HG03432 (cell line): ENCODE data around the gene EFNB2.

Experiments used
- ATAC-seq: cut with Tn5 transposase; IDR thresholded peaks from one replicate; pipeline ENCODE4 v1.9.1; 2021; ENCODE audit warnings: mild to moderate bottlenecking, moderate library complexity; ENCODE audit not compliant: unreplicated experiment

Gene EFNB2

GRCh38 chr13:106503730-106504453 is 31.6 kb downstream of the EFNB2 start:
- no peak for ATAC-seq

DNA sequence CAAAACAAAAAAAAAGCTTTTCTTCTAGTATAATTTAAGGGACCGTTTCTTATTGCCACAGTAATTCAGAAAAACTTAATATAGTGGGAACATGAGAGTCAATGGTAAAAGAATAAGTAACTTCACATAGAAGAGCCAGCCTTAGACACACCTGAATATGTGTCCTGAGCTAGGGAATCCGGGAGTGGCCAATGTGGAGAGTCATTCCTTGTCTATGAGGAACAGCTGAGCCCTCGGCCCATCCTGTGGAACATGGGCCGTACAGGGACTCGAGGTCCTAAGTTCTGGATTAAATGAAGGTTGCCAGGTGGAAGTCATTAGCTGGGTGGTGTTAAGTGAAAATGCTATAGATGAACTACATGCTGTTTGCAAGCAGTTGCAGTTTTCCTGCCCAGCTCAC is 32.2 kb downstream of the EFNB2 start:
- no peak for ATAC-seq

GRCh38 chr13:106500445-106500844 is 35.0 kb downstream of the EFNB2 start:
- no peak for ATAC-seq

GRCh38 chr13:106499896-106500295 is 35.6 kb downstream of the EFNB2 start:
- peak; percentile 88 for ATAC-seq

DNA sequence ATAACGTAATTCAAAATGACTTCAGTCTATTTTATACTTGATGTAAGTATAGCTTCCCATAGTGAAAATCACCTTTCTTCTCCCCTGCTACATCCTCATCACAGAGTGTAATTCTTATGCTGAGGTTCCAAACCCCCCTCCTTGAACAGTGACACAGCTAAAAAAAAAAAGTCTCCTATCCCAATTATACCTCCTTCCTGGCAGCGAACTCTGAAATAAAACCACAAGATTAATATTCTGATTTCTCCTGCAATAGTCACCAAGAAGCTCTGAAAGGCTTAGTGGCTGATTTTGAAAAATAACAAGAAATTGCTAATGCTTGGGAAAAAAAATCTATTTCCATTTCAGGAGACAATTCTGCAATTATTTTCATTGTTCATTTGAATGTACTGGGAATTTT is 36.3 kb downstream of the EFNB2 start:
- no peak for ATAC-seq

- no peak for ATAC-seq
Observed at GRCh38 chr13:106498571-106498970, 36.9 kb downstream of the EFNB2 start.

DNA sequence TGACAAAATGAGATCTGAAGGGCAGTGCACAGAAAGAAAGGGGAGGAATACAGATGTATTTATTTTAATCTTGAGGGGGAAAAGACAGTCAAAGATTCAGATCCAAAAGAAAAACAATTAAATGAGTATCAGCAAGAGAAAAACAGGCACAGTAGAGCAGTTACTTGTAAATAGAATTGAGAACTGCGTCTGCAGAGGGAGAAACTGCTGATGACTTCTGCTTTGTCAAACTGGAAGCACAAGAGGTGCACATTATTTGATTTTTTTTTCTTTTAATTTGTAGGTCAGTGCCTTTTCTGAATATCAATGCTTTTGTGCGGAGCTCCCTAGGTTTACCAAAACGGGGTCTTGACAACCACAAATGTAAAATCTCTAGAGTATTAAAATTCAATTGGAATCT is 37.3 kb downstream of the EFNB2 start:
- ATAC-seq, result no peak

DNA sequence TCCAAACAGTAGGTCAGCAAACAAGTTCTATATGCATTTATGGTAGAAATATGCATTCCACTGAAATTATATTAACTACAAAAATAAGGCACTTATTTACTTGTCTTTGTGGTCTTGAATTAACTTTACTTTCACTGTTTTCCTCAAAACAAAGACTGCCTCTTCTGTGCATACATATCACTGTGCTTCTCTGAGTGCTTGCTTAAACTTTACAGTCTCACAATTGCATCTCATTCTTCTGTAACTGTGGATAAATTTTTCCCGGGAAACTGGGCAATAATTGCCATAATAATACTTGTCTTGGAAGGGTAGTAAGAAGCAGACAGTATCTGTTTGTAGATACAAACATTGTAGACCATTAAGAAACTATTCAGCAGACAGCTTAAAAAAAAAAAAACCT is 38.4 kb downstream of the EFNB2 start:
- no peak for ATAC-seq

- ATAC-seq, result no peak
Observed at GRCh38 chr13:106496072-106496997, 39.1 kb downstream of the EFNB2 start.

GRCh38 chr13:106494936-106495335 is 40.5 kb downstream of the EFNB2 start:
- ATAC-seq, result no peak

GRCh38 chr13:106494506-106494905 is 41.0 kb downstream of the EFNB2 start:
- no peak for ATAC-seq

DNA sequence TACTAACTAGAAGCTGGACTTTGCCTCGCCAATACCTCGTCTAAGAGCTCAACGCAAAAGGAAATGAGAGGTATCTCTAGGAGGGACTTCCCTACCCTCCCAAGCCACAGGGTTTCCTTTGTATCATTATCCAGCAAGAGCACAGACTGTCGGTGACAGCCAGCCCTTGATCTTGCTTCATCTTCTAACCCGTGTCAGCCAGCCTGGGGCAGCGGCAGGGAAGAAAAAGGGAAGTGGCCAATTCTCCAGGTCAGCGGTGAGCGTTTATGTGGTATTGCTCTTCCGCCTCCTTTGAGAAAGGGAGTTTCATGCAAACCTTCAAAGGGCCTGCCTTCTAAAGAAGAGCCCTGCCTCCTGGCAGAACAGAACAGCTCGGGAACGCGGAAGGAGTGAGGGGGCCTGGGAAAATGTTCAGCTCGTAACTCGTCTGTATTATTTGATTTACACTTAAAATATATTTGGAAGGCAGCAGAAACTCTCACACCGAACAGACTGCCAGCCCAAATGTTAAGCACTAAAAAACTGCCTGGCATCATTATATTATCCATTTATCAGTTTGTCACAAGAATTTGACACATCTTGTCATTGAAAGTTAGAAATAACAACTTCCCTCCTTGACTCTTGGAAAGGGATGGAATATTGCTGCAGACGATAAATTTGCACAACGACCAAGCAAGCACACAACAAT is 41.8 kb downstream of the EFNB2 start:
- peak; percentile 85 for ATAC-seq

- no peak for ATAC-seq
Observed at GRCh38 chr13:106492588-106493475, 42.6 kb downstream of the EFNB2 start.

- ATAC-seq, result no peak
Observed at GRCh38 chr13:106491928-106492587, 43.4 kb downstream of the EFNB2 start.

DNA sequence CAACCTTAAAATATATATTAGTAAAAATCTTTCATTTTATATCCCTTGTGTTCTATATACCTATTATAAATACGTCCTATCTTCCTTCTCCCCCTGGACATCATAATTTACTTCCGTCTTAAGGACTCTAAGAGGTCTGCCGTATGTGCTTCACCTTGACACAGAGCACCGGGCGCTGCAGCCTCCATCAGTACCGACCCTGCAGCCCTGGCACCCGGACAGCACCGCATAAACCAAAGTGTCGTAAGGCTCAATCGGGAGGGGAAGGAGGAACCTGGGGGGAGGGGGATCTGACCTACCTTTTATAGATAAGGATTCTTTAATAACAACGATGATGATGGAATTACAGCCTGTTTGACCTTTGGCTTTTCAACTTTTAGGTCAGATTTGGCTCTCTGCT is 44.0 kb downstream of the EFNB2 start:
- ATAC-seq, result no peak

DNA sequence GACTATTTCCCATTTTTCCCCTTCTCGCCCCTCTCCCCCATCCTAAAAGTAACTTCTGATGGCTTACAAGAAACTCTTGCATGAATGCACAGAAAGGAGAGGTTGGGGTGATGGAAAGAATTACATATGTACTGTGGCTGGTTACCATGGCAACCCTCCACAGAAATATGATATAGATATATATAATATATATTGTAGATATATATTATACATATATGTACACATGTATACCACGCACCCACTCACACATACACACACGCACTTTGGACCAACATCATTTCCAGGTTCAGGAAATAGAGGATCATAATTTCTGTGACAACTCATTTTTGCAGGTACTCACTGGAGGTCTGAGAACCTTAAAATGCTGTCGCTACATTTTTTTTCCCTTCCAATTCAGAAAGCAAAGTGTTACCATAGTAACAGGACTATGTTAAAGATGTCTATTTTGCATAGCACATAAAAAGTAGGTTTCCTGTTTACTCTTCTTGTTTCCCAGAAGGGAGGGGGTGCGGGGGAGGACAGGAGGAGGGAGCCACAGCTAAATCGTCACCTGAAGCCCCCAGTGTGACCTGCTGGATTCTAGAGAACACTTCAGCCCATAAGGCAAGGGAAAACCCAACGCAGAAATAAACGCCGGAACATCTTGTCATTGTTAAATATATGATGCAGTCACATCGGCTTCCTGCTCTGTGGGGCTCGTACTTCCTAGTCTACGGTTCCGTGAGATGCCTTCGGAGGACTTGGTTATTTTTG is 44.7 kb downstream of the EFNB2 start:
- no peak for ATAC-seq

DNA sequence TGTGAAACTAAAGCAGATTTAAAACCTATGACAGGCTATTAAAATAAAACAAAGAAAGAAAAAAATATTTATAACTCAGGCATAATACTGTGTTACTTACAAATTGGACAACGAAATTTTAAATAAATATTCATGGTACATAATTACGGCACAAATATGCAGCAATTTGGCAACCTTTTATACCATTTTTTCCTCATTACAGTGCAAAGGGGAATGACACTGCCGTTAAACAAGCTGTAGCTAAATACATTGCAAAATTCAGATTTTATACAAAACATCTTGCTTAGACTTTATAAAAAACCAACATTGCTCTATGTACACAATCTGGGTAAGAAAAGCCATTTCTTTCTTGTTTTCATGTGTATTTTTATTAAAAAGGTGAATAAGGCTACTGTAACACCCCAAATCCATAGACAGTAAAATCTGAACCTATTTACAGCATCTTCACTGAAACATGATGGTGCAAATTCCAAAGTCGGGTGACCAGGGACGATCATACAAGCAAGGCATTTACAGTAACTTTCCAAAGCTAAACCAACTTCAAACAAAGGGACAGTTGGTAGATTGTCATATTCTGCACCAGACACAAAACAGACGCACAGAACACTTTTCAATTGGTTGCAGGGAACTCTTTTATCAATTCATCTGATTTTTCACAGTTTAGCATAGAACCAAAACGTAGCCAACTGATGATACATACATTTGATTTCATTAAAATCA is 45.5 kb downstream of the EFNB2 start:
- ATAC-seq, result no peak

DNA sequence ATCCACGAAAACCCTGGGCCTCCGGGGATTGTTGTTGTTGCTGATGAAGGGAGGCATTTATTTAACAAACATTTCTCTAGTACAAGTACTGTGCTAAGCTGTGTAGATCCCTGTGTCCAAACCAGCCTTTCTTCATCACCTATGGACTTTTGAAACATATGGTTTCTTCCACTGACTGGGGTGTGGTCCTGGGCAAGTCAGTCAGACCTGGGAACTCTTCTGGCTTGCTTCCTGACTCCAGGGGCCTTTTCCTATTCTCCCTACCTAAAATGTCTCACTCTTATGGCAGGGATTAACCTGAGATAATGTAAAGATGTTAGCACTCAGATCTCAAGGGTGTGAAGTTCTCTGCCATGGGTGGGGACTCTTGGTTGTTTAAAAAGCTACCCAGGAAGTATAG is 46.8 kb downstream of the EFNB2 start:
- ATAC-seq, result no peak

GRCh38 chr13:106488076-106488475 is 47.4 kb downstream of the EFNB2 start:
- no peak for ATAC-seq
